Bone marrow (tissue), 2 donors: ENCODE measurements around the gene PEX5L.

ENCODE experiments used
- DNase-seq, 2 donors: peaks; one replicate each; lab custom pipeline; 2025; lab: John Stamatoyannopoulos, UW

The PEX5L gene

DNA sequence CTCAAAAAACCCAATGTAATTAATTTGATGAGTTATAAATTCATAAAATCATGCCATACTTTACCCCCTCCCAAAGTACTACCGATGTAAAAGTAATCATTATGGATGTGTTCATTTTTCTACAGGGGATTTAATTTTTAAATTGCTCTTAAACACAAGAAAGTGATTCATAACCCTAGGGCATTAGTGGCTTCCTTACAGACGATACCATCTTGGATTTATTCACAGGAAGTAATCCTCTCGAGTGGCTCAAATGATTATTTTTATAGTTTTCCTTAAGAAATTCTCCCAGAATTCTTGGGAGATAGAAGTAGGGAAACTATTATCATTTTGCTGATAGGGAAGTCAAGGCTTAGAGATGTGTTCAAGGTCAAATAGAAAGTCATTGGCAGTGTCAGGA lies 80.9 kb downstream of the PEX5L start:
- no peak for DNase-seq

- no peak for DNase-seq
Observed at GRCh38 chr3:179955286-179955685, 81.5 kb downstream of the PEX5L start.

GRCh38 chr3:179953993-179954870 lies 82.5 kb downstream of the PEX5L start:
- DNase-seq = no peak

DNA sequence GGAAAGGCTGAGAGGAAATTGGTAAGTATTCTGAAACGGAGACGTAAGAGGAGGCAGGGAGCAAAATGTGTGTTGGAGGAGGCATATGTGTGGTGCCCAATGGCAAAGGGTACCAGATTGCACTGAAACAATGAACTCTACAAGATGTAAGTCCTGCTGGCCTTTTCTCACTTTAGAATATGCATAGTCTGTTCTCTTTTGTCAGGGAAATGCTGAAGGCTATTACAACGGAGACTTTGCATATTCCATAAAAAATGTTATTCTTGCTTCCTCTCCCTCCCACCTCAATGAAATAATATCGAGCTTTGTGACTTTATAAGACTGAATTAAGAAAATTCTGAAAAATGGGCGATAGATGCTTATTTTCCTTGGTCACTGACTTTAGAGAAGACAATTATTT lies 85.9 kb downstream of the PEX5L start:
- DNase-seq = no peak

DNA sequence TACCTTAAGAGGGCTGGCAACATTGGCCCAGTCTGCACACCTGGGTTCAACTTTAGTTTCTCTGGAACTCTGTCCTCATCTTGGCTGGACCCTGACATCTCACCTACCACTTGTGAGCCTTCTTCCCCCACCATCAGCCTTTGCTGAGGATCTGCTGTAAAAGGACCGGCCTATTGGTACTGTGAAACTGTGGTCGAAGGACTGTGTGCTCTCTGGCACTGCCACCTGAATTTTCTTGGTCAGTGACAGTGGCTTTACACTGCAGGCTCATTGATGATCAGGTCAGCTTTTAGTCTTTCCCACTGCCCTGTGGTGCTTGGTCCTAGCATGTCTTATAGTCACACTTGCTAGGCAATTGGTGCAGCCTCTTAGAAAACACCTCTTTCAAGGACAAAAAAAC lies 86.9 kb downstream of the PEX5L start:
- no peak for DNase-seq

DNA sequence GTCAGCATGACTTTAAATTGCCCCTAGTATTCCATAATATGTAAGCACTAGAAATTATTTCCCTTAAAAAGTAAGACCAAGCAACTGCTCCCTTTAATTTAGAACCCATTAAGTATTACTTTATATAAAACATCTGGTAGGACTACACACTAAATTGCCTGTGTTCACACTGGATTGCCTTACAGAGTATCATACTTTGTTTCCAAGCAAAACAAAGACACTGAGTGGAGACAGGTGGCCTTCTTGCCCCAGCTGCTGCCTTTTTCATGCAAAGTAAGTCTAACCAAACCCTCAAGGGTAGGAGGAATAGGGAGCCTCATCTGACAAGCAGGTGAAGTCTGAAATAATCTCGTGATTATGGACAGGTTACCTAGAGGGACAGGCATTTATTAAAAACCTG lies 87.3 kb downstream of the PEX5L start:
- no peak for DNase-seq

DNA sequence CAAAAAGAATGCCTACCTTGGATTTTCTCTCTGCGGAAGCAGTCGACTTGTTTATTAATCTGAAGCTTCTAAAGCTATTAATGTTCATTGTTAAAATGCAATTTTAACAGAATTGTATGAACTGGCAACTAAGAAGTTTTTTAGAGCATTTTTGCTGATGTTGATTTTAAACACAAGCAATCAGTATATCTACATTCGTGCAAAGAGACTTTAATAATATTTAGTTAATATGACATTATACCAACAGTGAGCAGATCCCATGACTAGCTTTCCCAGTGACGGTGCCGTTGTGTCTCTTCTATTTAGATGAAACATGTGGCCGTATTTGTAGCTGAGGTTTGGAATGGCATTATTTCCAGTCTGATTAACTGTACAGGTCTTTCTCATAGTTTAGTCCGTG lies 88.0 kb downstream of the PEX5L start:
- no peak for DNase-seq

- no peak for DNase-seq
Observed at GRCh38 chr3:179945569-179945968, 91.2 kb downstream of the PEX5L start.

DNA sequence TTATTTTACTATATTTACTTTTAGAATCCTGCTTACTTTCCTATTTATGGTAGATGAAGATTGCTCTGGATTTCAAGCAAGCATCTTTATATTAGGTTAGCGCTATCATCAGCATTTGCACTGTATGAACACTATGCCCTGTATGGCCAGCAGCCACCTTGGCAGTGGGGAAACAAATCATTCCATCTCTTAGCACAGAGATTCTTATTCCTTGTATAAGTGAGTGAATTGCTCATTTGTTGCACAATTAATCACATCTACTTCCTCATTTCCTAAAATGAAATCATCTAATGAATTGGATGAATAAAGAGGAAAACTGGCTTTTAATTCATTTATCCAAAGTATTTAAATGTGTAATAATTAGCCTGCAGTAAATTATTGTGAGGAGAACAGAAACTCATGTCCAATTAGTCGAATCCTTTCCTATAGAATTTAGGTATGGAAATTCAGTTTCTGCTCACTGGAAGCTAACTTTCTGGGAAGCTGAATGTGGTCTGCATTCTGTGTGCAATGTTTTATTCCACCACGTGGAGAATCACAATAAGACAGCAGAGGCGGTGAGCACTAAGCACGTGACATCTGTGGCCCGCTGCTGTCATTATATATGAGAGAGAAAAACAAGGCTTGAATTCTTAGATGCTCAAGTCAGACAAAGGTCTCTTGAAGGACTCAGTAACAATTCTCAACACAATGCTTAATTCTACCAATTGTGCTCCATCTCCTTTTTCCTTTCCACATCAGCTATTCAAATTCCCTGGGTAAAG lies 93.4 kb downstream of the PEX5L start:
- no peak for DNase-seq

DNA sequence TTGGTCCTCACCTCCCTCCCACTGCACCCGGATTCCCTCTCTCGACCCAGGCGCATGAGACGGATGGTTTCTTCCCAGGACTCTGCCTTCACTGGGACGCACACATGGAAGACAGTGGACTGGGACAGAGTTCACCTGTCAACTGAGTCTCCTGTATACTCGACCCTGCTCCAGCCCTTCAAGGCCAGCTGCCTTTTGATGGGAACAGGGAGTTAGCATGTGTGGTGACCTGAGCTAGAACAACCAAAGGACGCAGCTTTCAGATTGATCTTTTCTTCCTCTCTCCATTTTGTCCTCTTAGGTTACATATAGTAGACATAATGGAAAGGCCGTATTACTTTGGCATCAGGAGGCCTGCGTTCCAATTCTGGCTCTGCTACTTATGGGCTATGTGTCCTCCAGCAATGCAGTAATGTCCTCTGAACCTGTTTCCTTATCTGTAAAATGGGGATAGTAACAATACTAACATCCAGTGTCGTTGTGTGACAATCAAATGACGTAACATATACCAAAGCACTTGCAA lies 94.1 kb downstream of the PEX5L start:
- no peak for DNase-seq

DNA sequence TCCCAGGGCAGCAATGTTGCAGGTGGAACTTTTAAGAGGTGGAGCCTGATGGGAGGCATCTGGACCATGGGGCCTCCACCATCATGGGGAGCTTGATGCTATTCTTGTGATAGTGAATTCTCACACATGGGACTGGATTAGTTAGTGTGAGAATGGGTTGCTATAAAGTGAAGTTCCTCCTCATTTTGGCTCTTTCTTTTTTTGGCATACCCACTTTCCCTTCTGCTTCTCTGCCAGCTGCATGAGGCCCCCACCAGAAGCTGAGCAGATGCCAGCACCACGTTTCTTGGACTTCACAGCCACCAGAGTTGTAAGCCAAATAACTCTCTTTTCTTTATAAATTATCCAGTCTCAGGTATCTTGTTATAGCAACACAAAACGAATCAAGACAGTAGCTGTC lies 101.0 kb downstream of the PEX5L start:
- DNase-seq = no peak

GRCh38 chr3:179933914-179934313 lies 102.8 kb downstream of the PEX5L start:
- DNase-seq = no peak

DNA sequence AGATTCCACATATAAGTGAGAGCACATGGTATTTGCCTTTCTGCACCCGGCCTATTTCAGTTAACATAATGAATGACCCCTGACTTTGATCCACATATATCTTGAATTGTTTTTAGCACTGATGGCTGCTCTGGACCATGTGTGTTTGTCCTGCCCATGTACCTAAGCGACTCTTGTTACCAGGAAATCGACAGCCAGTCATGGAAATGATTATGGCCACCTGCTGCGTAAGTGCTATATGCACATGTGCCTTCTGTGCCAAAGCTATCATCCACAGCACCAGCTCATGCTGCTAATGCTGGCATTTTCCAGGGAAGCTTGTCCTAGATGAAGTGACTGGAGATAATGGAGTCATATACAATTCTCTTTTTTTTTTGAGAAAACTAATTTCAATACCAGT lies 103.7 kb downstream of the PEX5L start:
- DNase-seq = no peak

- DNase-seq = no peak
Observed at GRCh38 chr3:179932674-179933073, 104.1 kb downstream of the PEX5L start.

- DNase-seq = no peak
Observed at GRCh38 chr3:179929091-179929529, 107.6 kb downstream of the PEX5L start.

DNA sequence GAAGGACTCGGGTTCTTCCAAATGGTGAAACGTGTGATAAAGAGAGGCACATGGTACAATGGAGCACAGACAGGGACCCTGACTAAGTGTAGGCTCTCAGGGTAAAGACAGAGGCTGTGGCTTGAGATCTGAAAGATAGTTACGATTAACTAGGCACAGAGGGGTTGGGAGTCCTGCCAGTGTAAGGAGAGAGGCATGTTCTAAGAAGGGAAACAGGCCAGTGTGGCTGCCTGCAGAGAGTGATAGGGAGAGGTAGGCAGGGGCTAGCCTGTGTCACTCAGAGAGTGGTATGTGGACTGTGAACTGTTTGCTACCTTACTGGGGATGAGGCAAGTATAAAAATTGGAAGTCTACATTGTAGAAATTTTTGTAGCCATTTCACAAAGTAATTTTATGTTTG lies 109.5 kb downstream of the PEX5L start:
- no peak for DNase-seq

DNA sequence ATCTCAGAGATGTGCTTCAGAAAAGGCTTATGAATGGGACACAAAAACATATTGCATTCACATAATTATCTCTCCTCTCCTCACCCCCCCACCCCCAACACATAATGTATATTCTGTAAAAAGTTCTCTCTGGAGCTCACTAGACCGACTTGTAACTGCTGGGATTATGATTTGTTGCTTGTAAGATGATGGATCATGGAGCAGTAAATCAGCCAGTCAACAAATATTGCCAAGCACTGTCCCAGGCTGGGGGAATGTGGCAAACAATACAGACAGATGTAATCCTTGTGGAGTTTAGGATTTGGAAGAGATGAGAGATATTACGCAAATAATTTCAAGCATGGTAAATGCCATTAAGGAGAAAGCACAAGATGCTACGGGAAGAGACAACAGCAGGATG lies 114.8 kb downstream of the PEX5L start:
- no peak for DNase-seq

DNA sequence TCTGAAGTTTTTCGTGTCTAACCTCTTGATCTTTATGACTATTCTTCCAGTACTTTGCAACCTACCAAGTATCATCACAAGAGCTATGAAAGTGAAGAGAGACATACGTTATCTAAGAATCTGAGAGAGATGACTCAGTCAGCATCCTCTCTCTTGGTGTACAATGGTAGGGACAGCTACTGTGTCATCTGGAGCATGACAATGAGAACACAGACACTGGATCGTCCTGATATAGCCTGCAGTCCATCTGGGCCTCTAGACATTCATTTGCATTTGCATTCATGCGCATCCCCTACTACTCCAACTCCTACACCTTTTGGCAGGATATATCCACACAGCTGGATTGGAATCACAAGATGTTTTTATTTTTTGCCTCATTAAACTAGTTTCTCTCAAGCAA lies 115.2 kb downstream of the PEX5L start:
- DNase-seq = no peak

DNA sequence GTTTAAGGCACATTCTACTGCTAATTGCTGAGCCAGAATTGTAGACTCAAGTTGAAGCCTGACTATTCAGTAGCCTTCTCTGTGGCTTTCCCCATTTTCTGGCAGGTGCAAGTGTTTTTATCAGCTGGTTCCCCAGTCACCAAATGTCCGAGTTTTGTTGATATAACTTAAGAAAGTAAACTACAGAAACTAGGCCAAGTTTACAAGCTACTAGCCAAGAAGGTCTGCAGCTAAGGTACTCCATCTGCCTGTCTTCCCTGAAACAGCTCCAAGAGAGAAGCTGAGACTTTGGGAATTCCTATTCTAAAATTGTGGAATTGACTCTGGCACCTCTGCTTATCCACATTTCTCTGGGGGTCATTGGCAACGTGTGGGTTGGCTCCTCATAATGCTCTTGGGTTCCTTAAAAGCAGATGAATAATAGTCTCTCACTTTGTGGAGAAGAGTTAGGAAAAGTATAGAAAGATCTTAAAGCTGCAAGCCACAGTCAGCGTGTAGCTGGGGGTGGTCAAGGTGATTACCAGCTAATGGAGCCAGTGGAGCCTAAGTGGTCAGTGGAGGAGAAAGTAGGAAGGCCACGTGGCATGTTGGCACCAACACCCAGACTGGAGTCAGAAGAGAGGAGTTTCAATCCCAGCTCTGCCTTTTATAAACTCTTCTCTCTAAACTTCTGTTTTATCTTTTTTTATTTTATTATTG lies 128.8 kb downstream of the PEX5L start:
- no peak for DNase-seq

DNA sequence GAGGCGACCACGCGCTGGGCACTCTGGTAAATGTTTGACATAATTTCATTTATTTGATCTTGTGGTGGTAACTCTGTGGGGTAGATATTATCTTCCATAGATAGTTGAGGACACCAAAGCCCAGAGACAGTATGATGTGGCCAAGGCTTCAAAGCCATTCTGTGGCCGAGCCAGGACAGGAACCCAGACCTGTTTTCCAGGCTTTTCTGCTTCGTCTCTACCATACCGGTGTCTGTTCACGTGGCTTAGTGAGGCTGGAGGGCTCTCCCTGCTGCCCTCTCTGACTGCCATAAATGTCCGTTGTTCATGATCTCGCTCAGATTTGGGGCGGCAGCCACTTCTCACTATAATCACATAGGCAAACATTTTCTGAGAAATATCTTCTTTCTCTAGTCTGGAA lies 134.7 kb downstream of the PEX5L start:
- no peak for DNase-seq

- no peak for DNase-seq
Observed at GRCh38 chr3:179898024-179898423, 138.7 kb downstream of the PEX5L start.

DNA sequence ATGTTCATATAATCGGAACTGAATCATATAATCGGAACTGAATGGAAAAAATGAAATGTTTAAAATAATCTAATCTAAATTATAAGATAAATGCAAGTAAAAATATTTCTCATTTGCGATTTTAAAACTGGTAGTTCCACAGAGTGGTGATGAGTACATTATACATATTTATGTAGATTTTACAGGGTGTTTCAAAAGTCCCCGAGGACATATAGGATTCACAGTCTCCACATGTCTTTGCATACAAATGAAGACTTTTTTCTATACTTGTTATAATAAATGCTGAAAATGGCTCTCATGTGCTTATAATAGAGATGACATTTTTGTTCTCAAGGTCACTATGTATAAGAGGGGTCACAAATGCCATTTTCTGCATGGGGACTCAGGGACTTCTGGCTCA lies 139.5 kb downstream of the PEX5L start:
- no peak for DNase-seq

- DNase-seq = no peak
Observed at GRCh38 chr3:179896507-179896906, 140.2 kb downstream of the PEX5L start.
